ENCODE results near the gene LDLRAD3.
A peak's percentile ranks its signal among the peaks of the same experiment; 100 is the strongest.

Gene LDLRAD3

GRCh38 chr11:35943713-35944502 lies at the start of gene LDLRAD3:
LDLRAD3 (plus strand) TSS chr11:35944062; CDS start chr11:35944099, 37 bp downstream.
- TF ChIP-seq CTCF (IDR thresholded peaks at IDR 0.05; ENCODE audit: low read length, missing control alignments), result no peak
- peak; percentile 91 for DNase-seq (ENCODE audit: low read depth)
- H3K4me3 ChIP-seq (replicated peaks; ENCODE audit: low read depth, low read length), result peak within 1 kb of the TSS; percentile 81

- TF ChIP-seq CTCF (IDR thresholded peaks at IDR 0.05; ENCODE audit: low read length, missing control alignments), result no peak
- no peak overlapping the region for H3K4me3 ChIP-seq (replicated peaks; ENCODE audit: low read depth, low read length)
Measured at GRCh38 chr11:35897019-35897418, 46.8 kb upstream of the LDLRAD3 start.

GRCh38 chr11:35902961-35903360 lies 40.9 kb upstream of the LDLRAD3 start:
- DNase-seq (ENCODE audit: low read depth), result no peak
- no peak overlapping the region for H3K4me3 ChIP-seq (replicated peaks; ENCODE audit: low read depth, low read length)
- no peak for TF ChIP-seq CTCF (IDR thresholded peaks at IDR 0.05; ENCODE audit: low read length, missing control alignments)

More at GRCh38 chr11:35897019-35897418, 46.8 kb upstream of the LDLRAD3 start:
- DNase-seq (ENCODE audit: low read depth), result peak; percentile 20

- TF ChIP-seq CTCF (IDR thresholded peaks at IDR 0.05; ENCODE audit: low read length, missing control alignments), result peak; percentile 18
- no peak overlapping the region for H3K4me3 ChIP-seq (replicated peaks; ENCODE audit: low read depth, low read length)
- peak; percentile 74 for DNase-seq (ENCODE audit: low read depth)
Measured at GRCh38 chr11:35905646-35906276, 38.1 kb upstream of the LDLRAD3 start.

GRCh38 chr11:35906277-35906661 lies 37.6 kb upstream of the LDLRAD3 start:
- DNase-seq (ENCODE audit: low read depth), result no peak
- no peak overlapping the region for H3K4me3 ChIP-seq (replicated peaks; ENCODE audit: low read depth, low read length)
- TF ChIP-seq CTCF (IDR thresholded peaks at IDR 0.05; ENCODE audit: low read length, missing control alignments), result no peak

GRCh38 chr11:35906681-35907080 lies 37.2 kb upstream of the LDLRAD3 start:
- DNase-seq (ENCODE audit: low read depth), result no peak
- no peak overlapping the region for H3K4me3 ChIP-seq (replicated peaks; ENCODE audit: low read depth, low read length)
- no peak for TF ChIP-seq CTCF (IDR thresholded peaks at IDR 0.05; ENCODE audit: low read length, missing control alignments)

Measured in fibroblast of pulmonary artery (primary cell).